Stomach (tissue), 9 donors: ENCODE data around the gene SUPT4H1. TPM values are rescaled to one million over a fixed set of nuclear protein-coding genes. Genes with fewer than 3 reads are reported as not detected.

Experiments used
- DNase-seq, 2 donors: peaks; one replicate each; pipeline versions ENCODE4 v3.0.0 to v3.0.0-alpha.2; 2013 to 2019
- H3K27ac ChIP-seq, 5 donors: fragments of 200-600 bp in 4 of 5; sonication (generic) in 4 of 5; one replicate each; pipeline ENCODE4 v1.5.1; 2013 to 2019; ENCODE audit warnings: mild to moderate bottlenecking in 1 of 5, moderate library complexity in 1 of 5
- H3K27me3 ChIP-seq, 3 donors: fragments of 200-600 bp; sonication (generic); one replicate each; pipeline ENCODE4 v1.5.1; 2017 to 2019; ENCODE audit warnings: mixed run types in 1 of 3
- H3K36me3 ChIP-seq, 4 donors: fragments of 200-600 bp; sonication (generic); 1 replicate in 3 of 4; 2 replicates in 1 of 4; pipeline ENCODE4 v1.5.1; 2016 to 2019
- H3K4me1 ChIP-seq, 4 donors: fragments of 200-600 bp; sonication (generic); one replicate each; pipeline ENCODE4 v1.5.1; 2016 to 2019
- H3K4me3 ChIP-seq, 4 donors: fragments of 200-600 bp; sonication (generic) in 3 of 4; one replicate each; pipeline ENCODE4 v1.5.1; 2016 to 2019; ENCODE audit warnings: mild to moderate bottlenecking in 1 of 4
- H3K9me3 ChIP-seq, 4 donors: fragments of 200-600 bp; sonication (generic); one replicate each; pipeline ENCODE4 v1.5.1; 2016 to 2019
- EP300 ChIP-seq: sonication (generic); formaldehyde crosslinking; IDR thresholded peaks from one replicate; pipeline ENCODE4 v1.6.1; 2017; ENCODE audit warnings: antibody characterized with exemption
- POLR2A ChIP-seq, 4 donors: fragments of 450-650 bp; IDR thresholded peaks; one replicate each; pipeline ENCODE4 v1.6.1; 2016; ENCODE audit warnings: antibody characterized with exemption in 4 of 4, control low read depth in 2 of 4, mild to moderate bottlenecking in 1 of 4, moderate library complexity in 1 of 4
- POLR2AphosphoS5 ChIP-seq, 3 donors: sonication (generic); formaldehyde crosslinking; IDR thresholded peaks; one replicate each; pipeline ENCODE4 v1.6.1; 2016; ENCODE audit warnings: antibody characterized with exemption in 3 of 3
- WGBS, 5 donors: extraction: QIAGEN DNeasy Blood & Tissue Kit in 3 of 5; methylation state at CpG; one replicate each; pipeline versions ENCODE4 v1.1.5 to v1.1.7; 2013 to 2018; 5-methylcytosine and 5-hydroxymethylcytosine counted together
- intact Hi-C: fragments of 100-400 bp; cut with DNase I; formaldehyde crosslinking; loops from one replicate; pipeline ENCODE4 v1.15.1; 2023; ENCODE audit warnings: low total_unique reads
- polyA plus RNA-seq, 3 donors: library from polyadenylated mRNA; stranded (reverse); fragments of 200-250 nt; gene quantifications; one replicate each; pipeline ENCODE4 v1.2.3, GENCODE V29; 2013
- total RNA-seq, 5 donors: library from RNA; depleted of rRNA; stranded (reverse); fragments of >200 nt; gene quantifications; one replicate each; pipeline versions ENCODE4 v1.1.0 to v1.2.3, GENCODE V29; 2014 to 2016
- TF ChIP-seq, protein P1 (sequence below), 7 experiments: fragments of 450-650 bp in 4 of 7; fragments of 200-600 bp in 3 of 7; sonication (generic) in 3 of 7; IDR thresholded peaks; one replicate each; pipeline ENCODE4 v1.5.1; 2016 to 2019; ENCODE audit warnings: antibody characterized with exemption in 7 of 7, control low read depth in 2 of 7, mild to moderate bottlenecking in 1 of 7
- donor health status: healthy with polysubstance abuse.
- donor health status: Bipolar disorder and iron deficiency.
- donor health status: healthy.

The SUPT4H1 gene
- total and polyA plus RNA-seq, 8 donors: 6.7 to 80.9 (median 43.1) TPM

DNA sequence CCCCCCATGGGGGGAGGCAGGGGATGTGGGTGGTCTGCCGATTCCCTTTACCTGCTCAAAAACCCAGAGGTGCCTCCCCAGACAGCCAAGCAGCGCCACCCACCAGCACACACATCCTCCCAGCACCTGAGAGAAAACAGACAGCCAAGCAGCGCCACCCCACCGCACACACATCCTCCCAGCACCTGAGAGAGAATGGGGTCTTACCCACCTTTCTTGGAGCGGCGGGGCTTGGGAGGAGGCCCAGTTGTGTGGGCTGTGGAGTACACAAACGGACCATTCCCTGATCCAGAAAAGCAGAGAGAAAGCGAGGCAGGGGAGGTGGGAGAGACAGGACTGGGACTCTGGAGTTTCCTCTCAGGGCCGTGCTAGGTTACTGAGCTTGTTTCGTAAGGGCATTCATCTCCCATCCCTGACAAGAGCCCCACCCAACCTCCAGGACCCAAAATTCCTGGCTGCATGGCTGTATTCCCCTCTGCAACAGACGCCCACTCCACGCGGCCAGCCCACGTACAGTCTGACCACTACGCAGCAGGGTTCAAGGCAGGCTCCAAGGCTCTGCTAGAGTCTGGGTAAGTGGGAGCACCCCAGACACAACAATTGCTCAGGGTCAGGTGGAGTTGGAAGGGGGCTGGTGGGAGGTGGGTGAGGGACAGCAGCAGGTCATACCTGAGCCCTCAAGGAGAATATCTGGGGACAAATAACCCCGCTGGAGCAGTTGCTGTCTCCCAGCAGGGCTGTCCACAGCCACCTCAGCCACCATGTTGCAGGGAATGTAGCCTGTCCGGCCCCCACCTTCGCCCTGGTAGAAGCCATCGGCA lies 45.7 kb downstream of the SUPT4H1 start:
- intact Hi-C loops: no loop called here
- TF ChIP-seq, protein P1, sequence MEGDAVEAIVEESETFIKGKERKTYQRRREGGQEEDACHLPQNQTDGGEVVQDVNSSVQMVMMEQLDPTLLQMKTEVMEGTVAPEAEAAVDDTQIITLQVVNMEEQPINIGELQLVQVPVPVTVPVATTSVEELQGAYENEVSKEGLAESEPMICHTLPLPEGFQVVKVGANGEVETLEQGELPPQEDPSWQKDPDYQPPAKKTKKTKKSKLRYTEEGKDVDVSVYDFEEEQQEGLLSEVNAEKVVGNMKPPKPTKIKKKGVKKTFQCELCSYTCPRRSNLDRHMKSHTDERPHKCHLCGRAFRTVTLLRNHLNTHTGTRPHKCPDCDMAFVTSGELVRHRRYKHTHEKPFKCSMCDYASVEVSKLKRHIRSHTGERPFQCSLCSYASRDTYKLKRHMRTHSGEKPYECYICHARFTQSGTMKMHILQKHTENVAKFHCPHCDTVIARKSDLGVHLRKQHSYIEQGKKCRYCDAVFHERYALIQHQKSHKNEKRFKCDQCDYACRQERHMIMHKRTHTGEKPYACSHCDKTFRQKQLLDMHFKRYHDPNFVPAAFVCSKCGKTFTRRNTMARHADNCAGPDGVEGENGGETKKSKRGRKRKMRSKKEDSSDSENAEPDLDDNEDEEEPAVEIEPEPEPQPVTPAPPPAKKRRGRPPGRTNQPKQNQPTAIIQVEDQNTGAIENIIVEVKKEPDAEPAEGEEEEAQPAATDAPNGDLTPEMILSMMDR (IDR thresholded peaks at IDR 0.05): no peak
- TF ChIP-seq POLR2AphosphoS5 (IDR thresholded peaks at IDR 0.05): no peak
- TF ChIP-seq POLR2A (IDR thresholded peaks at IDR 0.05): no peak
- TF ChIP-seq EP300: no peak
- peaks cover 0 to 8% (median 0%) of the 10 kb centered on the region in 4 donors for H3K4me1 ChIP-seq
- WGBS, 5 donors: 89 to 94% (median 89%) methylated on average over 16 to 19 of the region's 19 CpGs
- no peaks in the 10 kb centered on the region for H3K27me3 ChIP-seq
- H3K4me3 ChIP-seq: no peak overlapping the region
- H3K36me3 ChIP-seq: peaks cover 0 to 41% (median 16%) of the 10 kb centered on the region in 4 donors
- H3K9me3 ChIP-seq: no peaks in the 10 kb centered on the region
- peak in 1 of 2 donors; percentile 24 for DNase-seq
- no peak overlapping the region for H3K27ac ChIP-seq

DNA sequence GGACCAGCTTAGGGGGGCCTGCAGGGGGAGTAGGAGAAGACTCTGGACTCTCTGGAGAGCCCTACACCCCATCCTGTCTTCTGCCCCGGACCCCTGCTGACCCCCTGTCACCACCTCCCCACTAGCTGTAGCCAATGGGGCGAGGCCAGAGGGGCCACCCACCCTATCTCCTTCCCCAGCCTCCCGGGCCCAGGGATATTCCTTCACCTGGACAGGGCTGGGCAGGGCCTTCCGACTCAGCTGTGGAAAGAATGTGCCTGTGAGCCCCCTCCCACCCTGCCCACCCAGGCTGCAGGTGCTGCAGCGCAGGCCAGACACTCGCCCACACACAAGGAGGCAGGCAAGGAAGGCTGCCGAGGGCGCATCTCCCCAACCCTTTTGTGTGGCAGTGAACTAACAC lies 46.4 kb downstream of the SUPT4H1 start:
- H3K27ac ChIP-seq: no peak overlapping the region
- peak in 1 of 2 donors; percentile 15 for DNase-seq
- H3K9me3 ChIP-seq: no peaks in the 10 kb centered on the region
- intact Hi-C loops: no loop called here
- H3K4me3 ChIP-seq: no peak overlapping the region
- 80 to 100% (median 84%) methylated on average over 1 to 8 of the region's 8 CpGs for WGBS, 5 donors
- peaks cover 0 to 43% (median 16%) of the 10 kb centered on the region in 4 donors for H3K36me3 ChIP-seq
- no peak for TF ChIP-seq POLR2A (IDR thresholded peaks at IDR 0.05)
- TF ChIP-seq EP300: no peak
- TF ChIP-seq, protein P1 (IDR thresholded peaks at IDR 0.05): no peak
- no peak for TF ChIP-seq POLR2AphosphoS5 (IDR thresholded peaks at IDR 0.05)
- H3K4me1 ChIP-seq: peaks cover 0 to 8% (median 0%) of the 10 kb centered on the region in 4 donors
- no peaks in the 10 kb centered on the region for H3K27me3 ChIP-seq

DNA sequence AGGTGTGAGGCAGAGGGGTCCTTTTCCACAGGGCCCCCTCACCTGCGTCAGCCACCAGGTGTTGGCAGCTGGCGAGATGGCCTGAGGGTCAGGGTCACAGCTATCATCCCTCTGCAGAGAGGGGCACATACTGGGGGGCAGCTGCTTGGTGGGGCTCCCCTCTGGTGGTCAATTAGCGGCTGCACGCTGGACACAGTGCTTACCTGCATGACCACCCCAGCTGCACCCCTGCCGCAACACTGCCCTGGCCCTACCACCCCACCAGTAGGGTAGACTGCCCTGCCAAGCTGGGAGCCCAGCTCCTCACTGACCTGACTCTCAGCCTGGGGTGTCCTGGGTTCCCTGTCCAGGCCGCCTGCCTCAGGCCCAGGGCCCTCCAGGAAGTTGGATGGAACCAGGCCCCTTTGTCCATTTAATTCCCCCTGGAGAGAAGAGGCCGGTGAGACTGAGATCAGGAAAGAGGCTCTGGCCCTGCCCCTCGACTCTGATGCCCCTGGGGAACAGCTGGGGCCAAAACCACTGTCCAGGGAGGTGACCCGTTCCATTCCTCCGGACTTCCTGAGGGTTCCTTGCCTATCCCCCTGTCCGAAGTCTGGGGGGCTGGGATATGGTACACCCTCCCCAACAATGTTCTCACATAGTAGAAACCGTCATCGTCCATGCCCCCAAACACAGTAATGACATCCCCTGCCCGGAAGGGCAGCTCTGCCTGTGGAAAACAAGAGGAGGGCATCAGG lies 47.1 kb downstream of the SUPT4H1 start:
- Histone ChIP-seq H3K4me3 (no peak overlapping the region), H3K36me3 (peaks cover 0 to 36% (median 15%) of the 10 kb centered on the region in 4 donors), H3K4me1 (peaks cover 0 to 8% (median 0%) of the 10 kb centered on the region in 4 donors), H3K27ac (no peak overlapping the region), H3K27me3 (no peaks in the 10 kb centered on the region), H3K9me3 (no peaks in the 10 kb centered on the region)
- intact Hi-C loops: no loop called here
- WGBS, 5 donors: 85 to 91% (median 91%) methylated on average over 11 to 14 of the region's 14 CpGs
- TF ChIP-seq POLR2AphosphoS5 (IDR thresholded peaks at IDR 0.05) (no peak), EP300 (no peak), POLR2A (IDR thresholded peaks at IDR 0.05) (no peak)
- TF ChIP-seq, protein P1 (IDR thresholded peaks at IDR 0.05): no peak
- peak in 1 of 2 donors; percentile 18 for DNase-seq

DNA sequence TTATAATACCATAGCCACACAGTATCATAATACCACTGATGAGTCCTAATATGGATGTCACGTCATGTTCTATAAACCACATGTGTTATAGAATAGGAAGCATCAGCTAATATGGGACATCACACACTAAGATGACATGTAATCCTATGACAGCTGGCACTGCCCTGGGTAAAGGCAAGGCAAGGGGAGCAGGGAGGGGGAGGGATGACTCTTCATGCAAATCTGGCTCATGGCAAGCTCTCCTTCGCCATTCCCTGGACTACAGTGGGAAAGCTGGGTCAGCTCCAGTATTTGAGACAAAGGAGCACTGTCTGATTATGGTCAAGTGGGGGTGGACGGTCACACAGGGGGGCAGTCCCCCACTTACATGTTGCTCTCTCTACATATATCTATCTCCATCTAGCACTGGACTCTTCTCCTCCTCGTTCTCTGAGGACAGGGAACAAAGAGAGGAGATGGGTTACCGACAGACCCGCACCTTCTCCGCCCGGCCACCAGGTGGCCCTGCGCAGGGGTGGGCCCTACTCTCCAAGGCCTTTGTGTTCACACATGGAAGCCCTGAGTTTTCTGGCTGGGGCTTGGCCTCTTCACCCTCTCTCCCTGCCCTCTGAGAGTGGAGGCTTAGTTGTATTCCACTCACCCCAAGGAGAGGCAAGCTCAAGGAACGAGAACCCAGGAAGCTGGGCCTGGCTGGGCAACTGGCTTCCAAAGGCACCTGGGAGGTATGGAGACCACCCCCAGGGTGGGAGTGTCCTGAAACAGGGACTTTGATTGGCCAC lies 47.8 kb downstream of the SUPT4H1 start:
- H3K27me3 ChIP-seq: no peaks in the 10 kb centered on the region
- DNase-seq: peak; percentile 52 to 66
- intact Hi-C loops: no loop called here

More for the DNA sequence above, 47.8 kb downstream of the SUPT4H1 start:
- H3K9me3 ChIP-seq: no peaks in the 10 kb centered on the region
- peaks cover 0 to 29% (median 8%) of the 10 kb centered on the region in 4 donors for H3K36me3 ChIP-seq
- H3K27ac ChIP-seq: no peak overlapping the region
- peaks cover 0 to 8% (median 0%) of the 10 kb centered on the region in 4 donors for H3K4me1 ChIP-seq
- TF ChIP-seq, protein P1 (IDR thresholded peaks at IDR 0.05): peak in 4 of 7 experiments; percentile 56 to 74 (median 63)
- no peak for TF ChIP-seq POLR2AphosphoS5 (IDR thresholded peaks at IDR 0.05)
- 41 to 54% (median 43%) methylated on average over 9 to 10 of the region's 10 CpGs for WGBS, 5 donors
- no peak overlapping the region for H3K4me3 ChIP-seq
